GM10266 (cell line): Measurements from ENCODE around the gene EXOC3L4.

Source experiments
- DNase-seq: peaks from one replicate; pipeline ENCODE4 v3.0.0; 2012; ENCODE audit errors: extremely low spot score
- TF ChIP-seq, protein P1 (sequence below): IDR thresholded peaks from 2 replicates; pipeline ENCODE4 v1.5.1; 2012; ENCODE audit warnings: mild to moderate bottlenecking, low read depth; ENCODE audit not compliant: control insufficient read depth, insufficient read depth; ENCODE audit errors: missing control alignments

EXOC3L4 gene

GRCh38 chr14:103130017-103130764, 35.7 kb downstream of the EXOC3L4 start:
- TF ChIP-seq, protein P1, sequence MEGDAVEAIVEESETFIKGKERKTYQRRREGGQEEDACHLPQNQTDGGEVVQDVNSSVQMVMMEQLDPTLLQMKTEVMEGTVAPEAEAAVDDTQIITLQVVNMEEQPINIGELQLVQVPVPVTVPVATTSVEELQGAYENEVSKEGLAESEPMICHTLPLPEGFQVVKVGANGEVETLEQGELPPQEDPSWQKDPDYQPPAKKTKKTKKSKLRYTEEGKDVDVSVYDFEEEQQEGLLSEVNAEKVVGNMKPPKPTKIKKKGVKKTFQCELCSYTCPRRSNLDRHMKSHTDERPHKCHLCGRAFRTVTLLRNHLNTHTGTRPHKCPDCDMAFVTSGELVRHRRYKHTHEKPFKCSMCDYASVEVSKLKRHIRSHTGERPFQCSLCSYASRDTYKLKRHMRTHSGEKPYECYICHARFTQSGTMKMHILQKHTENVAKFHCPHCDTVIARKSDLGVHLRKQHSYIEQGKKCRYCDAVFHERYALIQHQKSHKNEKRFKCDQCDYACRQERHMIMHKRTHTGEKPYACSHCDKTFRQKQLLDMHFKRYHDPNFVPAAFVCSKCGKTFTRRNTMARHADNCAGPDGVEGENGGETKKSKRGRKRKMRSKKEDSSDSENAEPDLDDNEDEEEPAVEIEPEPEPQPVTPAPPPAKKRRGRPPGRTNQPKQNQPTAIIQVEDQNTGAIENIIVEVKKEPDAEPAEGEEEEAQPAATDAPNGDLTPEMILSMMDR = no peak
- no peak for DNase-seq

GRCh38 chr14:103130965-103131364, 36.4 kb downstream of the EXOC3L4 start:
- TF ChIP-seq, protein P1 = no peak
- no peak for DNase-seq

GRCh38 chr14:103131580-103131979, 37.1 kb downstream of the EXOC3L4 start:
- TF ChIP-seq, protein P1 = no peak
- DNase-seq = no peak

DNA sequence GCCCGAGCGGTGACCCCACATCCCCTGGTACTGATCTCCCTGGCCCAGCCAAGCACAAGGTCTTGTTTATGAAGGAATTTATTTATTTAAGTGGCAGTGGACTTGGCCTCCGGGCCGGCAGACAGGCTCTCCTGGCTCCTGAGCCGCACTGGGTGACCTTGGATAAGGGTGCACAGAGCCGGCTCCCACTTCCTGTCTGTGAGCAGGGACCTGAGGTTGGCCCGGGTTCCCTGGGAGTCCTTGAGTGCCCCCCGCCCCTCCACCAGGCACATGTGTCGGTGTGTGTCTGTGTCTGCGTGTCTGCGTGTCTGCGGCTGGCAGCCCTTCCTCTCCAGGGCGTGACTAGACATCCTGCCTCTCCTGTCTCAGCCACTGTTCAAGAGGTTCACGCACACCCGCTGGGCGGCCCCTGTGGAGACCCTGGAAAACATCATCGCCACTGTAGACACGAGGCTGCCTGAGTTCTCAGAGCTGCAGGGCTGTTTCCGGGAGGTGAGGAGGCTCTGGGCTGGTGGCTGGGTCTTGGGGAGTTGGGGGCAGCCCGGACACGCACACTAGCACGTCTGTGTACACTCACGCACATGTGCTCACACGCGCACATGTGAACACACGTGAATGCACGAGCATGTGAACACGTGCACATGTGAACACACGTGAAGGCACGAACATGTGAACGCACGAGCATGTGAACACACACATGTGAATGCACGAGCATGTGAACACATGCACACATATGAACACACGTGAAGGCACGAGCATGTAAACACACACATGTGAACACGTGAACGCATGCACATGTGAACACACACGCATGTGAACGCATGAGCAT, 38.1 kb downstream of the EXOC3L4 start:
- TF ChIP-seq, protein P1 = no peak
- no peak for DNase-seq

DNA sequence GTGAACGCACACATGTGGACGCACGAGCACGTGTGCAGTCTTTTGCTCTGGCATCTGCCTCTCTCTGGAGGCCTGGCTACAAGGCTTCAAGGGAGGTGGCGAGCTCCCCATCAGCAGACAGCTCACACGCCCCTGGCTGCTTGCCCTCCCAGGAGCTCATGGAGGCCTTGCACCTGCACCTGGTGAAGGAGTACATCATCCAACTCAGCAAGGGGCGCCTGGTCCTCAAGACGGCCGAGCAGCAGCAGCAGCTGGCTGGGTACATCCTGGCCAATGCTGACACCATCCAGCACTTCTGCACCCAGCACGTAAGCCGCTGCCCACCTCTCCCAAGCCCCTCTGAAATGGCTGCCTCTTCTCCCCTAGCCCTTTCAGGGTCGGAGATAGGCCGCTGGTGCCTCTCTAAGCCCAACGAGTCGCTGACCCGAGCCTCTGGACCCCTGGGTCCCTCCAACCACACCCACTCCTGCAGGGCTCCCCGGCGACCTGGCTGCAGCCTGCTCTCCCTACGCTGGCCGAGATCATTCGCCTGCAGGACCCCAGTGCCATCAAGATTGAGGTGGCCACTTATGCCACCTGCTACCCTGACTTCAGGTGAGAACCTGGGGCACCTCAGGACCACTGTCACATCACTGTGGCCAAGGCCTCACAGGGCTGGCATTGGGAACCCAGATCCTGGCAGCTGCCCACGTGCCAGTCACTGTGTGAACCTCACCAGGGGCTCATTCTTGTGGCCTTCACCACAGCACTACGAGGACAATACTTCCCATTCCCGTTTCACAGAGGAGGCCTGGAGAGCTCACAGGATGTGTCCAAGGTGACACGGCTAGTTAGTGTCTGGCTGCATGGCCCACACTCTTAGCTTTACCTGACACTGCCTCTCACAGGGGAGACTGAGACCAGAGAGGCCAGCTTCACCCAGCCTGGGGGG, 39.0 kb downstream of the EXOC3L4 start:
- TF ChIP-seq, protein P1 = no peak
- no peak for DNase-seq

- no peak for DNase-seq
- TF ChIP-seq, protein P1 = no peak
Observed at GRCh38 chr14:103134405-103134804, 39.9 kb downstream of the EXOC3L4 start.
